SK-N-SH (cell line): ENCODE data around the gene SCGB1C2. TPM values are rescaled to one million over a fixed set of nuclear protein-coding genes. Genes with fewer than 3 reads are reported as not detected.

ENCODE experiments used
- CTCF ChIA-PET: fragments of 300-600, 350-600 bp; formaldehyde crosslinking; extraction: SDS; loops from one replicate; lab custom pipeline; 2021; lab: Yijun Ruan, JAX
- POLR2A ChIA-PET: fragments of 350-600 bp; sonication (Branson Sonifier 250); formaldehyde crosslinking; extraction: SDS; loops from one replicate; lab custom pipeline; 2020; ENCODE audit warnings: antibody characterized with exemption, inconsistent platforms; lab: Yijun Ruan, JAX
- DNase-seq: peaks from one replicate; pipeline ENCODE4 v3.0.0; 2012
- H2AFZ ChIP-seq: fragments of 200-600 bp; sonication (generic); 2 replicates; pipeline ENCODE4 v1.8.1; 2016; ENCODE audit warnings: antibody characterized with exemption, mild to moderate bottlenecking, low read depth
- H3F3A ChIP-seq: fragments of 200-600 bp; sonication (generic); replicated peaks from 2 replicates; pipeline ENCODE3; 2016; ENCODE audit warnings: antibody characterized with exemption, mild to moderate bottlenecking; ENCODE audit not compliant: insufficient read depth
- H3K27ac ChIP-seq, 2 experiments: fragments of 200-500 bp in 1 of 2; fragments of 200-600 bp in 1 of 2; sonication (Bioruptor generic) in 1 of 2; sonication (generic), shearing (Covaris generic) in 1 of 2; 2 replicates each; pipeline versions ENCODE4 v1.5.1 to v1.6.1; 2014 to 2016; ENCODE audit warnings: low read depth in 2 of 2, inconsistent platforms in 1 of 2, low read length in 1 of 2, mild to moderate bottlenecking in 1 of 2, mixed read lengths in 1 of 2
- H3K27me3 ChIP-seq: fragments of 200-600 bp; sonication (generic), shearing (Covaris generic); 2 replicates; pipeline ENCODE4 v1.6.1; 2016; ENCODE audit warnings: mixed run types; ENCODE audit not compliant: insufficient read depth
- H3K36me3 ChIP-seq, 2 experiments: fragments of 200-500 bp in 1 of 2; fragments of 200-600 bp in 1 of 2; sonication (Bioruptor generic) in 1 of 2; sonication (generic) in 1 of 2; replicated peaks in 1 of 2; 2 replicates each; pipeline versions ENCODE3 to v1.5.1; 2014 to 2016; ENCODE audit warnings: low read length in 1 of 2, mild to moderate bottlenecking in 1 of 2; ENCODE audit not compliant: insufficient read depth in 2 of 2, control insufficient read depth in 1 of 2
- H3K4me1 ChIP-seq, 2 experiments: fragments of 200-500 bp in 1 of 2; fragments of 200-600 bp in 1 of 2; sonication (Bioruptor generic) in 1 of 2; sonication (generic), shearing (Covaris generic) in 1 of 2; 2 replicates each; pipeline versions ENCODE4 v1.5.1 to v1.6.1; 2014 to 2016; ENCODE audit warnings: low read depth in 1 of 2, low read length in 1 of 2, mixed run types in 1 of 2; ENCODE audit not compliant: insufficient read depth in 2 of 2, control insufficient read depth in 1 of 2
- H3K4me2 ChIP-seq: fragments of 200-600 bp; sonication (generic), shearing (Covaris generic); 2 replicates; pipeline ENCODE4 v1.6.1; 2017; ENCODE audit warnings: mixed run types
- H3K4me3 ChIP-seq, 2 experiments: fragments of 200-500 bp in 1 of 2; fragments of 200-600 bp in 1 of 2; sonication (Bioruptor generic) in 1 of 2; sonication (generic), shearing (Covaris generic) in 1 of 2; 2 replicates each; pipeline versions ENCODE4 v1.5.1 to v1.8.1; 2014 to 2016; ENCODE audit warnings: low read depth in 2 of 2, inconsistent platforms in 1 of 2, low read length in 1 of 2, mild to moderate bottlenecking in 1 of 2, mixed read lengths in 1 of 2, moderate library complexity in 1 of 2
- H3K79me2 ChIP-seq: fragments of 200-600 bp; sonication (generic); 2 replicates; pipeline ENCODE4 v1.8.1; 2017; ENCODE audit warnings: mild to moderate bottlenecking; ENCODE audit not compliant: insufficient read depth
- H3K9ac ChIP-seq: fragments of 200-600 bp; sonication (generic); 2 replicates; pipeline ENCODE4 v1.6.1; 2017; ENCODE audit warnings: mixed run types
- H3K9me2 ChIP-seq: fragments of 200-600 bp; sonication (generic); 2 replicates; pipeline ENCODE4 v1.6.1; 2017; ENCODE audit warnings: mixed run types
- H3K9me3 ChIP-seq: fragments of 200-600 bp; sonication (generic); 2 replicates; pipeline ENCODE4 v1.6.1; 2017; ENCODE audit warnings: mixed run types, mild to moderate bottlenecking, moderate library complexity
- H4K20me1 ChIP-seq: fragments of 200-600 bp; sonication (generic); 2 replicates; pipeline ENCODE4 v1.6.1; 2017; ENCODE audit warnings: mild to moderate bottlenecking, mixed run types; ENCODE audit not compliant: insufficient read depth
- CHD2 ChIP-seq: fragments of 150-350 bp; IDR thresholded peaks from 2 replicates; pipeline ENCODE4 v1.6.1; 2018; ENCODE audit warnings: low read length; ENCODE audit not compliant: partially characterized antibody
- ELF1 ChIP-seq: IDR thresholded peaks from 2 replicates; pipeline ENCODE4 v1.4.0; 2012
- EP300 ChIP-seq, 2 experiments: IDR thresholded peaks; 2 replicates each; pipeline versions ENCODE4 v1.4.0 to v1.6.1; 2012; ENCODE audit warnings: borderline replicate concordance in 1 of 2, low read depth in 1 of 2, low read length in 1 of 2
- EZH2phosphoT487 ChIP-seq: fragments of 200-600 bp; sonication (generic); IDR thresholded peaks from 2 replicates; pipeline ENCODE4 v1.6.1; 2017; ENCODE audit warnings: low read depth, mixed run types, mild to moderate bottlenecking, antibody characterized with exemption, moderate library complexity, borderline replicate concordance
- FOSL2 ChIP-seq: IDR thresholded peaks from 2 replicates; pipeline ENCODE4 v1.4.0; 2012; ENCODE audit warnings: low read depth, mild to moderate bottlenecking, moderate library complexity, borderline replicate concordance
- FOXM1 ChIP-seq: IDR thresholded peaks from 2 replicates; pipeline ENCODE4 v1.4.0; 2012; ENCODE audit warnings: low read depth, mild to moderate bottlenecking
- GABPA ChIP-seq: IDR thresholded peaks from 2 replicates; pipeline ENCODE4 v1.4.0; 2012; ENCODE audit warnings: low read depth, mild to moderate bottlenecking
- JUND ChIP-seq: IDR thresholded peaks from 2 replicates; pipeline ENCODE4 v1.4.0; 2012
- MAX ChIP-seq: IDR thresholded peaks from 2 replicates; pipeline ENCODE4 v1.4.0; 2012; ENCODE audit warnings: low read depth
- MEF2A ChIP-seq: IDR thresholded peaks from 2 replicates; pipeline ENCODE4 v1.4.0; 2012; ENCODE audit warnings: low read depth, borderline replicate concordance
- MXI1 ChIP-seq: IDR thresholded peaks from 2 replicates; pipeline ENCODE4 v1.6.1; 2012; ENCODE audit warnings: mild to moderate bottlenecking, low read depth, low read length, improper control_type of control experiment
- NFIC ChIP-seq: IDR thresholded peaks from 2 replicates; pipeline ENCODE4 v1.4.0; 2012; ENCODE audit warnings: borderline replicate concordance
- NRF1 ChIP-seq: IDR thresholded peaks from 2 replicates; pipeline ENCODE4 v1.6.1; 2012; ENCODE audit warnings: low read depth, mild to moderate bottlenecking, low read length
- POLR2AphosphoS5 ChIP-seq: IDR thresholded peaks from 2 replicates; pipeline ENCODE4 v1.6.1; 2012; ENCODE audit warnings: low read depth, low read length
- RAD21 ChIP-seq: IDR thresholded peaks from 2 replicates; pipeline ENCODE4 v1.6.1; 2012; ENCODE audit warnings: mild to moderate bottlenecking, low read length
- RCOR1 ChIP-seq: fragments of 150-350 bp; IDR thresholded peaks from 2 replicates; pipeline ENCODE4 v1.6.1; 2017; ENCODE audit warnings: antibody characterized with exemption, low read length
- RFX5 ChIP-seq: IDR thresholded peaks from 2 replicates; pipeline ENCODE4 v1.6.1; 2012; ENCODE audit warnings: mild to moderate bottlenecking, improper control_type of control experiment, low read length
- RXRA ChIP-seq: IDR thresholded peaks from 2 replicates; pipeline ENCODE4 v1.4.0; 2012; ENCODE audit warnings: low read depth, mild to moderate bottlenecking, borderline replicate concordance
- SMC3 ChIP-seq: IDR thresholded peaks from 2 replicates; pipeline ENCODE4 v1.6.1; 2012; ENCODE audit warnings: low read depth, low read length, improper control_type of control experiment
- TAF1 ChIP-seq: IDR thresholded peaks from 2 replicates; pipeline ENCODE4 v1.6.1; 2012; ENCODE audit warnings: low read depth, mild to moderate bottlenecking, low read length, moderate library complexity, borderline replicate concordance
- YY1 ChIP-seq: IDR thresholded peaks from 2 replicates; pipeline ENCODE4 v1.4.0; 2012; ENCODE audit warnings: low read depth, mild to moderate bottlenecking
- WGBS: methylation state at CpG from one replicate; pipeline ENCODE4 v1.1.6; 2017; ENCODE audit warnings: low lambda C conversion rate; 5-methylcytosine and 5-hydroxymethylcytosine counted together
- polyA plus RNA-seq, 3 experiments: library from polyadenylated mRNA; depleted of rRNA; stranded (reverse); fragments of >200 nt; gene quantifications; 2 replicates each; pipeline ENCODE4 v1.2.3, GENCODE V29; 2012
- TF ChIP-seq, protein P1 (sequence below): fragments of 150-350 bp; IDR thresholded peaks from 2 replicates; pipeline ENCODE4 v1.6.1; 2017; ENCODE audit warnings: antibody characterized with exemption, low read length, low read depth, borderline replicate concordance
- TF ChIP-seq, protein P2 (sequence below): IDR thresholded peaks from 2 replicates; pipeline ENCODE4 v1.4.0; 2012; ENCODE audit warnings: low read depth, borderline replicate concordance
- TF ChIP-seq, protein P3 (sequence below): fragments of 200-600 bp; sonication (generic); IDR thresholded peaks from 2 replicates; pipeline ENCODE4 v1.6.1; 2017; ENCODE audit warnings: antibody characterized with exemption, mild to moderate bottlenecking, moderate library complexity
- TF ChIP-seq, protein P4 (sequence below): fragments of 150-350 bp; IDR thresholded peaks from 2 replicates; pipeline ENCODE4 v1.6.1; 2016; ENCODE audit warnings: mild to moderate bottlenecking, low read depth, low read length
- TF ChIP-seq, protein P5 (sequence below): IDR thresholded peaks from 2 replicates; pipeline ENCODE4 v1.6.1; 2012; ENCODE audit warnings: mild to moderate bottlenecking, low read depth, low read length, moderate library complexity

Gene SCGB1C2
- polyA plus RNA-seq, 1 of the 3 experiments (the other 2 are of a cell fraction), result not detected

GRCh38 chr17:143785-144281, 6.5 kb downstream of the SCGB1C2 start:
- H4K20me1 ChIP-seq, result no peaks in the 10 kb centered on the region
- H3F3A ChIP-seq, result no peaks in the 10 kb centered on the region
- H3K79me2 ChIP-seq, result no peaks in the 10 kb centered on the region
- DNase-seq, result peak; percentile 94
- no peaks in the 10 kb centered on the region for H3K36me3 ChIP-seq
- no peaks in the 10 kb centered on the region for H3K9me3 ChIP-seq
- CTCF ChIA-PET, result interaction anchor here (0.6 to 2.2 kb wide), 7 partner anchors 13 to 1041 kb away, joined by 3 to 12 read pairs (median 5); no protein-coding TSS in a partner anchor
- H3K27ac ChIP-seq, result no peak overlapping the region
- WGBS, result under 1% methylated on average over 10 of the region's 44 CpGs
- no peaks in the 10 kb centered on the region for H3K9me2 ChIP-seq
- peak overlapping the region in 1 of 2 experiments; percentile 52; a peak in 2 of 4 replicates for H3K4me3 ChIP-seq
- POLR2A ChIA-PET, result no interaction called here
- no peak overlapping the region for H3K9ac ChIP-seq
- no peak overlapping the region for H2AFZ ChIP-seq
- H3K4me1 ChIP-seq, result peaks cover 0 to 2% of the 10 kb centered on the region in 2 experiments; a peak in 1 of 4 replicates
- H3K4me2 ChIP-seq, result 0 out of 2 replicates have a peak overlapping the region, but pooled peaks have one; percentile 29
- H3K27me3 ChIP-seq, result no peaks in the 10 kb centered on the region
- TF ChIP-seq CHD2, result peak; percentile 49
- TF ChIP-seq MAX, result peak; percentile 62
- TF ChIP-seq EZH2phosphoT487, result no peak
- no peak for TF ChIP-seq RFX5
- TF ChIP-seq FOXM1, result no peak
- no peak for TF ChIP-seq RCOR1
- TF ChIP-seq, protein P1, sequence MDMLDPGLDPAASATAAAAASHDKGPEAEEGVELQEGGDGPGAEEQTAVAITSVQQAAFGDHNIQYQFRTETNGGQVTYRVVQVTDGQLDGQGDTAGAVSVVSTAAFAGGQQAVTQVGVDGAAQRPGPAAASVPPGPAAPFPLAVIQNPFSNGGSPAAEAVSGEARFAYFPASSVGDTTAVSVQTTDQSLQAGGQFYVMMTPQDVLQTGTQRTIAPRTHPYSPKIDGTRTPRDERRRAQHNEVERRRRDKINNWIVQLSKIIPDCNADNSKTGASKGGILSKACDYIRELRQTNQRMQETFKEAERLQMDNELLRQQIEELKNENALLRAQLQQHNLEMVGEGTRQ, result no peak
- peak; percentile 75 for TF ChIP-seq RAD21
- no peak for TF ChIP-seq NRF1
- TF ChIP-seq ELF1, result no peak
- no peak for TF ChIP-seq TAF1
- TF ChIP-seq, protein P2, sequence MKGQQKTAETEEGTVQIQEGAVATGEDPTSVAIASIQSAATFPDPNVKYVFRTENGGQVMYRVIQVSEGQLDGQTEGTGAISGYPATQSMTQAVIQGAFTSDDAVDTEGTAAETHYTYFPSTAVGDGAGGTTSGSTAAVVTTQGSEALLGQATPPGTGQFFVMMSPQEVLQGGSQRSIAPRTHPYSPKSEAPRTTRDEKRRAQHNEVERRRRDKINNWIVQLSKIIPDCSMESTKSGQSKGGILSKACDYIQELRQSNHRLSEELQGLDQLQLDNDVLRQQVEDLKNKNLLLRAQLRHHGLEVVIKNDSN, result no peak
- no peak for TF ChIP-seq FOSL2
- no peak for TF ChIP-seq EP300 (IDR thresholded peaks at IDR 0.05; ENCODE audit: borderline replicate concordance in 1 of 2, low read depth in 1 of 2, low read length in 1 of 2)
- no peak for TF ChIP-seq GABPA
- TF ChIP-seq SMC3, result peak; percentile 67
- peak; percentile 58; the same call in 1 of the 2 replicates for TF ChIP-seq MXI1
- TF ChIP-seq, protein P3, sequence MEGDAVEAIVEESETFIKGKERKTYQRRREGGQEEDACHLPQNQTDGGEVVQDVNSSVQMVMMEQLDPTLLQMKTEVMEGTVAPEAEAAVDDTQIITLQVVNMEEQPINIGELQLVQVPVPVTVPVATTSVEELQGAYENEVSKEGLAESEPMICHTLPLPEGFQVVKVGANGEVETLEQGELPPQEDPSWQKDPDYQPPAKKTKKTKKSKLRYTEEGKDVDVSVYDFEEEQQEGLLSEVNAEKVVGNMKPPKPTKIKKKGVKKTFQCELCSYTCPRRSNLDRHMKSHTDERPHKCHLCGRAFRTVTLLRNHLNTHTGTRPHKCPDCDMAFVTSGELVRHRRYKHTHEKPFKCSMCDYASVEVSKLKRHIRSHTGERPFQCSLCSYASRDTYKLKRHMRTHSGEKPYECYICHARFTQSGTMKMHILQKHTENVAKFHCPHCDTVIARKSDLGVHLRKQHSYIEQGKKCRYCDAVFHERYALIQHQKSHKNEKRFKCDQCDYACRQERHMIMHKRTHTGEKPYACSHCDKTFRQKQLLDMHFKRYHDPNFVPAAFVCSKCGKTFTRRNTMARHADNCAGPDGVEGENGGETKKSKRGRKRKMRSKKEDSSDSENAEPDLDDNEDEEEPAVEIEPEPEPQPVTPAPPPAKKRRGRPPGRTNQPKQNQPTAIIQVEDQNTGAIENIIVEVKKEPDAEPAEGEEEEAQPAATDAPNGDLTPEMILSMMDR, result peak; percentile 68
- TF ChIP-seq RXRA, result no peak
- no peak for TF ChIP-seq NFIC
- no peak for TF ChIP-seq MEF2A
- TF ChIP-seq, protein P4, sequence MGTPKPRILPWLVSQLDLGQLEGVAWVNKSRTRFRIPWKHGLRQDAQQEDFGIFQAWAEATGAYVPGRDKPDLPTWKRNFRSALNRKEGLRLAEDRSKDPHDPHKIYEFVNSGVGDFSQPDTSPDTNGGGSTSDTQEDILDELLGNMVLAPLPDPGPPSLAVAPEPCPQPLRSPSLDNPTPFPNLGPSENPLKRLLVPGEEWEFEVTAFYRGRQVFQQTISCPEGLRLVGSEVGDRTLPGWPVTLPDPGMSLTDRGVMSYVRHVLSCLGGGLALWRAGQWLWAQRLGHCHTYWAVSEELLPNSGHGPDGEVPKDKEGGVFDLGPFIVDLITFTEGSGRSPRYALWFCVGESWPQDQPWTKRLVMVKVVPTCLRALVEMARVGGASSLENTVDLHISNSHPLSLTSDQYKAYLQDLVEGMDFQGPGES, result no peak
- TF ChIP-seq YY1, result no peak
- TF ChIP-seq POLR2AphosphoS5, result no peak
- TF ChIP-seq JUND, result no peak
- TF ChIP-seq, protein P5, sequence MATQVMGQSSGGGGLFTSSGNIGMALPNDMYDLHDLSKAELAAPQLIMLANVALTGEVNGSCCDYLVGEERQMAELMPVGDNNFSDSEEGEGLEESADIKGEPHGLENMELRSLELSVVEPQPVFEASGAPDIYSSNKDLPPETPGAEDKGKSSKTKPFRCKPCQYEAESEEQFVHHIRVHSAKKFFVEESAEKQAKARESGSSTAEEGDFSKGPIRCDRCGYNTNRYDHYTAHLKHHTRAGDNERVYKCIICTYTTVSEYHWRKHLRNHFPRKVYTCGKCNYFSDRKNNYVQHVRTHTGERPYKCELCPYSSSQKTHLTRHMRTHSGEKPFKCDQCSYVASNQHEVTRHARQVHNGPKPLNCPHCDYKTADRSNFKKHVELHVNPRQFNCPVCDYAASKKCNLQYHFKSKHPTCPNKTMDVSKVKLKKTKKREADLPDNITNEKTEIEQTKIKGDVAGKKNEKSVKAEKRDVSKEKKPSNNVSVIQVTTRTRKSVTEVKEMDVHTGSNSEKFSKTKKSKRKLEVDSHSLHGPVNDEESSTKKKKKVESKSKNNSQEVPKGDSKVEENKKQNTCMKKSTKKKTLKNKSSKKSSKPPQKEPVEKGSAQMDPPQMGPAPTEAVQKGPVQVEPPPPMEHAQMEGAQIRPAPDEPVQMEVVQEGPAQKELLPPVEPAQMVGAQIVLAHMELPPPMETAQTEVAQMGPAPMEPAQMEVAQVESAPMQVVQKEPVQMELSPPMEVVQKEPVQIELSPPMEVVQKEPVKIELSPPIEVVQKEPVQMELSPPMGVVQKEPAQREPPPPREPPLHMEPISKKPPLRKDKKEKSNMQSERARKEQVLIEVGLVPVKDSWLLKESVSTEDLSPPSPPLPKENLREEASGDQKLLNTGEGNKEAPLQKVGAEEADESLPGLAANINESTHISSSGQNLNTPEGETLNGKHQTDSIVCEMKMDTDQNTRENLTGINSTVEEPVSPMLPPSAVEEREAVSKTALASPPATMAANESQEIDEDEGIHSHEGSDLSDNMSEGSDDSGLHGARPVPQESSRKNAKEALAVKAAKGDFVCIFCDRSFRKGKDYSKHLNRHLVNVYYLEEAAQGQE, result no peak
